HepG2 (cell line): ENCODE measurements around the gene CAMKMT. TPM values are rescaled to one million over a fixed set of nuclear protein-coding genes. Genes with fewer than 3 reads are reported as not detected.

Experiments used
- ATAC-seq: fragments of 200-7000 bp; cut with Tn5 transposase; 3 replicates; pipeline ENCODE4 v1.9.1; 2020; ENCODE audit warnings: mild to moderate bottlenecking, moderate library complexity
- BruUV-seq: library from RNA; stranded (reverse); fragments of 400-500 nt; replicated peaks from 2 replicates; lab custom pipeline; 2021; lab: Mats Ljungman, UMichigan
- CTCF ChIA-PET: fragments of 300-600 bp; formaldehyde crosslinking; extraction: SDS; loops from one replicate; lab custom pipeline; 2021; ENCODE audit warnings: low total read pairs, inconsistent platforms, low intra/inter-chr PET ratio; lab: Yijun Ruan, JAX
- POLR2A ChIA-PET: fragments of 350-600 bp; sonication (Branson Sonifier 250); formaldehyde crosslinking; loops from one replicate; lab custom pipeline; 2020; ENCODE audit warnings: antibody characterized with exemption, inconsistent platforms; lab: Yijun Ruan, JAX
- DNase-seq: peaks from one replicate; pipeline ENCODE4 v3.0.0-alpha.2; 2015; ENCODE audit warnings: low spot score
- FAIRE-seq: peaks from 3 replicates; lab custom pipeline; 2011; peaks lifted over from hg19 to GRCh38; lab: Jason Lieb, UNC
- H2AFZ ChIP-seq: one replicate; pipeline ENCODE4 v1.6.1; 2011; ENCODE audit warnings: low read length, inconsistent platforms
- H3K27ac ChIP-seq: fragments of 300-600 bp; 3 replicates; pipeline ENCODE4 v1.8.0; 2011; ENCODE audit warnings: mixed run types, mild to moderate bottlenecking, mixed read lengths, low read length, inconsistent platforms; ENCODE audit not compliant: insufficient read depth; ENCODE audit errors: extremely low read length
- H3K27me3 ChIP-seq, 2 experiments: fragments of 200-600 bp in 1 of 2; 2 replicates in 1 of 2; 3 replicates in 1 of 2; pipeline versions ENCODE4 v1.6.0 to v1.8.0; 2011; ENCODE audit warnings: low read length in 2 of 2, mild to moderate bottlenecking in 2 of 2, moderate library complexity in 2 of 2, inconsistent platforms in 1 of 2; ENCODE audit not compliant: insufficient read depth in 2 of 2, control insufficient read depth in 1 of 2
- H3K36me3 ChIP-seq, 2 experiments: fragments of 200-600 bp in 1 of 2; replicated peaks in 1 of 2; 2 replicates in 1 of 2; 3 replicates in 1 of 2; pipeline versions ENCODE4 v1.5.1 to v1.8.0; 2011; ENCODE audit warnings: low read length in 2 of 2, inconsistent platforms in 1 of 2; ENCODE audit not compliant: insufficient read depth in 2 of 2, control insufficient read depth in 1 of 2
- H3K4me1 ChIP-seq: 2 replicates; pipeline ENCODE4 v1.5.1; 2012; ENCODE audit warnings: low read length, inconsistent platforms; ENCODE audit not compliant: insufficient read depth
- H3K4me2 ChIP-seq: 2 replicates; pipeline ENCODE4 v1.6.0; 2011; ENCODE audit warnings: low read depth, low read length, inconsistent platforms
- H3K4me3 ChIP-seq, 3 experiments: fragments of 200-600 bp in 1 of 3; sonication (generic), shearing (Covaris generic) in 1 of 3; replicated peaks in 1 of 3; 2 replicates each; pipeline ENCODE4 v1.5.1; 2011 to 2016; ENCODE audit warnings: low read length in 3 of 3, inconsistent platforms in 2 of 3, low read depth in 2 of 3, mild to moderate bottlenecking in 2 of 3, control low read depth in 1 of 3, mixed read lengths in 1 of 3; ENCODE audit not compliant: insufficient read depth in 1 of 3
- H3K79me2 ChIP-seq: one replicate; pipeline ENCODE4 v1.6.1; 2011; ENCODE audit warnings: low read length, inconsistent platforms; ENCODE audit not compliant: insufficient read depth
- H3K9ac ChIP-seq: 2 replicates; pipeline ENCODE4 v1.6.0; 2011; ENCODE audit warnings: mild to moderate bottlenecking, low read depth, low read length, inconsistent platforms; ENCODE audit not compliant: insufficient read depth
- H3K9me3 ChIP-seq: 2 replicates; pipeline ENCODE4 v1.5.1; 2012; ENCODE audit warnings: mild to moderate bottlenecking, low read length
- H4K20me1 ChIP-seq: 2 replicates; pipeline ENCODE4 v1.6.0; 2011; ENCODE audit warnings: inconsistent platforms, mild to moderate bottlenecking, low read length, moderate library complexity; ENCODE audit not compliant: insufficient read depth
- CC2D1A ChIP-seq: sonication (generic); formaldehyde crosslinking; IDR thresholded peaks from 2 replicates; pipeline ENCODE4 v1.8.1; 2023; ENCODE audit warnings: mild to moderate bottlenecking, missing genetic modification reagents
- CEBPZ ChIP-seq: IDR thresholded peaks from 2 replicates; pipeline ENCODE4 v1.6.1; 2012; ENCODE audit warnings: low read length, improper control_type of control experiment
- GLI4 ChIP-seq: sonication (generic); formaldehyde crosslinking; IDR thresholded peaks from 2 replicates; pipeline ENCODE4 v1.5.1; 2020; ENCODE audit warnings: missing genetic modification reagents, mild to moderate bottlenecking, moderate library complexity, borderline replicate concordance
- HMG20A ChIP-seq: IDR thresholded peaks from 2 replicates; pipeline ENCODE4 v1.6.1; 2016; ENCODE audit warnings: borderline replicate concordance
- LCORL ChIP-seq, 2 experiments: fragments of 450-650 bp in 1 of 2; sonication (generic) in 1 of 2; formaldehyde crosslinking in 1 of 2; IDR thresholded peaks; 2 replicates each; pipeline versions ENCODE4 v1.5.0 to v1.6.1; 2017 to 2020; ENCODE audit warnings: antibody characterized with exemption in 1 of 2, missing genetic modification reagents in 1 of 2
- PPARG ChIP-seq: conservative IDR thresholded peaks from 2 replicates; pipeline ENCODE4 v1.6.1; 2016; ENCODE audit warnings: missing biosample characterization, missing genetic modification reagents
- RARG ChIP-seq: sonication (generic); formaldehyde crosslinking; IDR thresholded peaks from 2 replicates; pipeline ENCODE4 v1.4.0; 2020; ENCODE audit warnings: low read depth, mild to moderate bottlenecking, missing genetic modification reagents
- SMC3 ChIP-seq: IDR thresholded peaks from 2 replicates; pipeline ENCODE4 v1.6.1; 2011; ENCODE audit warnings: low read length, improper control_type of control experiment
- ZBTB3 ChIP-seq: sonication (generic); formaldehyde crosslinking; IDR thresholded peaks from 2 replicates; pipeline ENCODE4 v1.4.0; 2020; ENCODE audit warnings: low read depth, mild to moderate bottlenecking, moderate library complexity, missing genetic modification reagents, borderline replicate concordance
- ZBTB7B ChIP-seq: sonication (generic); formaldehyde crosslinking; IDR thresholded peaks from 2 replicates; pipeline ENCODE4 v1.4.0; 2020; ENCODE audit warnings: missing genetic modification reagents
- ZKSCAN1 ChIP-seq: fragments of 150-350 bp; IDR thresholded peaks from 2 replicates; pipeline ENCODE4 v1.6.1; 2014; ENCODE audit warnings: low read length
- ZNF652 ChIP-seq: IDR thresholded peaks from 2 replicates; pipeline ENCODE4 v1.6.1; 2016; ENCODE audit warnings: low read depth, borderline replicate concordance
- ZNF660 ChIP-seq: sonication (generic); formaldehyde crosslinking; IDR thresholded peaks from 2 replicates; pipeline ENCODE4 v1.5.1; 2020; ENCODE audit warnings: mild to moderate bottlenecking, low read depth, missing genetic modification reagents, borderline replicate concordance
- ZNF749 ChIP-seq: sonication (generic); formaldehyde crosslinking; IDR thresholded peaks from 2 replicates; pipeline ENCODE4 v1.8.0; 2022; ENCODE audit warnings: mild to moderate bottlenecking, missing genetic modification reagents, moderate library complexity, borderline replicate concordance
- in situ Hi-C: cut with HindIII; loops from 2 replicates; pipeline ENCODE4 v1.10.0; 2017; ENCODE audit warnings: low pct_unique_long_range_greater_than_20kb; ENCODE audit not compliant: extremely low pct_ligation_motif_present
- intact Hi-C: fragments of 100-400 bp; cut with micrococcal nuclease; formaldehyde crosslinking; loops from one replicate; pipeline ENCODE4 v1.10.0; 2022; ENCODE audit not compliant: unreplicated experiment
- polyA plus RNA-seq, 8 experiments: library from polyadenylated mRNA; depleted of rRNA in 3 of 8; stranded (reverse) in 7 of 8; unstranded in 1 of 8; fragments of >200 nt; fragmentation: Illumina TruSeq in 4 of 8; extraction: Trizol in 4 of 8; gene quantifications; 2 replicates each; pipeline versions ENCODE4 v1.2.1 to v1.2.3, GENCODE V29; 2011 to 2016; ENCODE audit warnings: low read depth in 4 of 8, missing spikeins in 1 of 8, mixed read lengths in 1 of 8; ENCODE audit not compliant: insufficient read depth in 1 of 8
- total RNA-seq, 5 experiments: library from RNA; depleted of rRNA; stranded (reverse); fragments of >200 nt; fragmentation: Illumina TruSeq; extraction: Trizol; gene quantifications; 2 replicates each; pipeline ENCODE4 v1.2.3, GENCODE V29; 2016; ENCODE audit warnings: low read depth in 1 of 5

CAMKMT gene
- total and polyA plus RNA-seq, 2 of the 13 experiments (the other 11 are each of a cell fraction or from before 2014, with no cell fraction given), result 6.9 to 20.8 TPM

- H3K36me3 ChIP-seq, result no peaks in the 10 kb centered on the region
- ChIA-PET POLR2A (no interaction called here), CTCF (no interaction called here)
- intact Hi-C loops, result no loop called here
- in situ Hi-C loops, result no loop called here
- H3K4me2 ChIP-seq, result no peak overlapping the region
- BruUV-seq, result no TSS peak
- H3K27ac ChIP-seq, result no peak overlapping the region
- TF ChIP-seq ZNF652 (CRISPR knock-in tag) (no peak), RARG (CRISPR knock-in tag) (no peak), HMG20A (CRISPR knock-in tag) (no peak), ZNF749 (CRISPR knock-in tag) (no peak), CEBPZ (no peak), CC2D1A (CRISPR knock-in tag) (no peak), ZNF660 (CRISPR knock-in tag) (no peak), GLI4 (CRISPR knock-in tag) (no peak), ZBTB7B (CRISPR knock-in tag) (no peak), ZBTB3 (no peak), SMC3 (no peak), PPARG (CRISPR knock-in tag) (no peak), ZKSCAN1 (no peak), LCORL (IDR thresholded peaks at IDR 0.05) (no peak), LCORL (CRISPR knock-in tag; IDR thresholded peaks at IDR 0.05) (no peak)
- H3K9me3 ChIP-seq, result peaks cover 23% of the 10 kb centered on the region
- H3K4me1 ChIP-seq, result peaks cover 16% of the 10 kb centered on the region
- no peaks in the 10 kb centered on the region for H4K20me1 ChIP-seq
- H3K79me2 ChIP-seq, result no peaks in the 10 kb centered on the region
- FAIRE-seq (no peak), DNase-seq (no peak), ATAC-seq (no peak)
- H2AFZ ChIP-seq, result no peak overlapping the region
- H3K4me3 ChIP-seq, result no peak overlapping the region
- H3K9ac ChIP-seq, result no peak overlapping the region
- no peaks in the 10 kb centered on the region for H3K27me3 ChIP-seq
Observed at GRCh38 chr2:44314362-44314761, 47.4 kb upstream of the CAMKMT start.
